ENCODE data around the gene HSPBAP1. TPM values are rescaled to one million over a fixed set of nuclear protein-coding genes. Genes with fewer than 3 reads are reported as not detected.
"Not testable (repeated sequence)": the region's sequence is repeated elsewhere in the genome, so short reads cannot be mapped to it uniquely, and the experiment has no call there.

Gene HSPBAP1
- total RNA-seq, 1 experiment from 2014 or later = 9.8 TPM

DNA sequence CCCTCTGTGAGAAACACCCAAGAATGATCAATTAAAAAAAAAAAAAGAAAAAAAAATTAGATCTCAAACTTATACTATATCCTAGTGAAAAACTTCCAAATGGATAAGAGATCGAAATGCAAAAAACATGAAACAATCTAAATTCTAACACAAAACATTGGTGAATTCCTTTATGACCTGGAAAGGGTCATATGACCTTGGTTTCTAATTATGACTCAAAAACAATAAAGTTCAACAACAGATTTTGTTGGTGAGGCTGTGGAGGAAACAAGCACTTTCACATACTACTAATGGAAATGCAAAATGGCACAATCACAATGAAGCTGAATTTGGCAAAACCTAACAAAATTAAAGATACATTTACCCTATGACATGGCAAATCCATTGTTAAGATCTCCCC is 45.3 kb downstream of the HSPBAP1 start:
- Histone ChIP-seq H4K5ac (ENCODE audit: insufficient read length, low read depth, low read length) (no peak overlapping the region), H3K27me3 (ENCODE audit: insufficient read depth, low read length) (no peaks in the 10 kb centered on the region), H3K79me1 (ENCODE audit: insufficient read depth, low read depth, low read length, poor library complexity, severe bottlenecking) (no peaks in the 10 kb centered on the region), H3K4me2 (ENCODE audit: insufficient read depth, insufficient read length, low read length) (no peak overlapping the region), H3K4ac (ENCODE audit: low read depth, low read length) (no peak overlapping the region), H4K8ac (replicated peaks; ENCODE audit: insufficient read length, low read depth, low read length) (no peak overlapping the region), H2BK20ac (ENCODE audit: low read depth, low read length, poor library complexity, severe bottlenecking) (no peak overlapping the region), H3T11ph (ENCODE audit: low read length) (no peak overlapping the region), H3K14ac (ENCODE audit: insufficient read depth, low read length) (no peak overlapping the region), H2AK5ac (ENCODE audit: insufficient read length, low read length) (no peak overlapping the region), H4K91ac (ENCODE audit: insufficient read length, low read depth, low read length) (no peak overlapping the region), H3K23ac (ENCODE audit: insufficient read length, low read depth, low read length) (no peak overlapping the region), H3K9me3 (ENCODE audit: control insufficient read depth, low read depth, low read length) (no peaks in the 10 kb centered on the region), H3K56ac (ENCODE audit: insufficient read length, low read depth, low read length) (no peak overlapping the region), H3K18ac (ENCODE audit: insufficient read length, low read depth, low read length) (no peak overlapping the region), H3K23me2 (ENCODE audit: insufficient read length, low read depth, low read length, poor library complexity, severe bottlenecking) (no peaks in the 10 kb centered on the region), H3K27ac (ENCODE audit: insufficient read length, low read depth, low read length) (no peak overlapping the region), H3K9ac (ENCODE audit: extremely low read depth, insufficient read length, low read length) (no peak overlapping the region), H2BK15ac (ENCODE audit: low read depth, low read length) (no peak overlapping the region), H2BK12ac (ENCODE audit: insufficient read length, low read depth, low read length) (no peak overlapping the region), H4K20me1 (ENCODE audit: control insufficient read depth, insufficient read depth, insufficient read length) (no peaks in the 10 kb centered on the region), H2BK120ac (ENCODE audit: low read depth, low read length, poor library complexity, severe bottlenecking) (no peak overlapping the region), H2BK5ac (ENCODE audit: insufficient read length, low read length) (no peak overlapping the region), H3K4me1 (ENCODE audit: insufficient read depth, low read length) (no peaks in the 10 kb centered on the region), H3K79me2 (ENCODE audit: insufficient read depth, low read length) (no peaks in the 10 kb centered on the region), H2AFZ (ENCODE audit: low read length) (no peak overlapping the region)
- peaks cover 26 to 39% (median 33%) of the 10 kb centered on the region in 3 experiments for H3K36me3 Mint-ChIP-seq (ENCODE audit: insufficient read depth in 1 of 3, low read depth in 3 of 3)
- no peaks in the 10 kb centered on the region for H3K27me3 Mint-ChIP-seq (ENCODE audit: low read depth)
- no peak overlapping the region for H3K27ac Mint-ChIP-seq
- peaks cover 12 to 20% of the 10 kb centered on the region in 2 experiments for H3K9me3 Mint-ChIP-seq
- TF ChIP-seq, protein P1, sequence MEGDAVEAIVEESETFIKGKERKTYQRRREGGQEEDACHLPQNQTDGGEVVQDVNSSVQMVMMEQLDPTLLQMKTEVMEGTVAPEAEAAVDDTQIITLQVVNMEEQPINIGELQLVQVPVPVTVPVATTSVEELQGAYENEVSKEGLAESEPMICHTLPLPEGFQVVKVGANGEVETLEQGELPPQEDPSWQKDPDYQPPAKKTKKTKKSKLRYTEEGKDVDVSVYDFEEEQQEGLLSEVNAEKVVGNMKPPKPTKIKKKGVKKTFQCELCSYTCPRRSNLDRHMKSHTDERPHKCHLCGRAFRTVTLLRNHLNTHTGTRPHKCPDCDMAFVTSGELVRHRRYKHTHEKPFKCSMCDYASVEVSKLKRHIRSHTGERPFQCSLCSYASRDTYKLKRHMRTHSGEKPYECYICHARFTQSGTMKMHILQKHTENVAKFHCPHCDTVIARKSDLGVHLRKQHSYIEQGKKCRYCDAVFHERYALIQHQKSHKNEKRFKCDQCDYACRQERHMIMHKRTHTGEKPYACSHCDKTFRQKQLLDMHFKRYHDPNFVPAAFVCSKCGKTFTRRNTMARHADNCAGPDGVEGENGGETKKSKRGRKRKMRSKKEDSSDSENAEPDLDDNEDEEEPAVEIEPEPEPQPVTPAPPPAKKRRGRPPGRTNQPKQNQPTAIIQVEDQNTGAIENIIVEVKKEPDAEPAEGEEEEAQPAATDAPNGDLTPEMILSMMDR (conservative IDR thresholded peaks at IDR 0.05) = no peak
- DNase-seq = no peak
- no peaks in the 10 kb centered on the region for H3K4me1 Mint-ChIP-seq
- H3K4me3 Mint-ChIP-seq = no peak overlapping the region
- no CpG with 5 or more reads among the region's 1 CpG for WGBS (ENCODE audit: extremely low coverage, insufficient read length, low lambda C conversion rate)

DNA sequence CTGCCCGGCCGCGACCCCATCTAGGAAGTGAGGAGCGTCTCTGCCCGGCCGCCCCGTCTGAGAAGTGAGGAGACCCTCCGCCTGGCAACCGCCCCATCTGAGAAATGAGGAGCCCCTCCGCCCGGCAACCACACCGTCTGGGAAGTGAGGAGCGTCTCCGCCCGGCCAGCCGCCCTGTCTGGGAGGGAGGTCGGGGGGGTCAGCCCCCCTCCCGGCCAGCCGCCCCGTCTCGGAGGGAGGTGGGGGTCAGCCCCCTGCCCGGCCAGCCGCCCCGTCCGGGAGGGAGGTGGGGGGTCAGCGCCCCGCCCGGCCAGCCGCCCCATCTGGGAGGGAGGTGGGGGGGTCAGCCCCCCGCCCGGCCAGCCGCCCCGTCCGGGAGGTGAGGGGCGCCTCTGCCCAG is 46.3 kb downstream of the HSPBAP1 start:
- H3K4me3 Mint-ChIP-seq; H3K4ac ChIP-seq (ENCODE audit: low read depth, low read length); H3K4me1 Mint-ChIP-seq; H3K23ac ChIP-seq (ENCODE audit: insufficient read length, low read depth, low read length); H3K23me2 ChIP-seq (ENCODE audit: insufficient read length, low read depth, low read length, poor library complexity, severe bottlenecking); H2AFZ ChIP-seq (ENCODE audit: low read length); H3K79me1 ChIP-seq (ENCODE audit: insufficient read depth, low read depth, low read length, poor library complexity, severe bottlenecking); DNase-seq; H3K4me1 ChIP-seq (ENCODE audit: insufficient read depth, low read length); H2BK15ac ChIP-seq (ENCODE audit: low read depth, low read length); H2BK20ac ChIP-seq (ENCODE audit: low read depth, low read length, poor library complexity, severe bottlenecking); H4K8ac ChIP-seq (replicated peaks; ENCODE audit: insufficient read length, low read depth, low read length); H3K79me2 ChIP-seq (ENCODE audit: insufficient read depth, low read length); H2BK5ac ChIP-seq (ENCODE audit: insufficient read length, low read length); H3K14ac ChIP-seq (ENCODE audit: insufficient read depth, low read length); H4K5ac ChIP-seq (ENCODE audit: insufficient read length, low read depth, low read length); H3T11ph ChIP-seq (ENCODE audit: low read length); H3K9me3 ChIP-seq (ENCODE audit: control insufficient read depth, low read depth, low read length); H3K56ac ChIP-seq (ENCODE audit: insufficient read length, low read depth, low read length); H4K91ac ChIP-seq (ENCODE audit: insufficient read length, low read depth, low read length); H3K27ac Mint-ChIP-seq; H3K18ac ChIP-seq (ENCODE audit: insufficient read length, low read depth, low read length); H2AK5ac ChIP-seq (ENCODE audit: insufficient read length, low read length); H4K20me1 ChIP-seq (ENCODE audit: control insufficient read depth, insufficient read depth, insufficient read length); H3K9ac ChIP-seq (ENCODE audit: extremely low read depth, insufficient read length, low read length); H3K27me3 Mint-ChIP-seq (ENCODE audit: low read depth); H3K4me2 ChIP-seq (ENCODE audit: insufficient read depth, insufficient read length, low read length); H3K27ac ChIP-seq (ENCODE audit: insufficient read length, low read depth, low read length); H3K27me3 ChIP-seq (ENCODE audit: insufficient read depth, low read length); H2BK120ac ChIP-seq (ENCODE audit: low read depth, low read length, poor library complexity, severe bottlenecking); H2BK12ac ChIP-seq (ENCODE audit: insufficient read length, low read depth, low read length): not testable (repeated sequence)
- peaks cover 29 to 43% (median 37%) of the 10 kb centered on the region in 3 experiments for H3K36me3 Mint-ChIP-seq (ENCODE audit: insufficient read depth in 1 of 3, low read depth in 3 of 3)
- peaks cover 12 to 20% of the 10 kb centered on the region in 2 experiments for H3K9me3 Mint-ChIP-seq
- WGBS (ENCODE audit: extremely low coverage, insufficient read length, low lambda C conversion rate) = no CpG with 5 or more reads among the region's 35 CpGs

All from H9 (cell line).